OCI-LY7 (cell line): ENCODE results near the gene IRS1. TPM values are rescaled to one million over a fixed set of nuclear protein-coding genes. Genes with fewer than 3 reads are reported as not detected.

ENCODE experiments used
- BruUV-seq: library from RNA; stranded (reverse); fragments of 400-500 nt; replicated peaks from 2 replicates; lab custom pipeline; 2021; lab: Mats Ljungman, UMichigan
- CTCF ChIA-PET: fragments of 300-600 bp; sonication (Branson Sonifier 250); formaldehyde crosslinking; loops from one replicate; lab custom pipeline; 2022; ENCODE audit warnings: antibody characterized with exemption; ENCODE audit not compliant: unreplicated experiment; lab: Charles Lee
- POLR2A ChIA-PET: fragments of 300-600 bp; sonication (Branson Sonifier 250); formaldehyde crosslinking; loops from one replicate; lab custom pipeline; 2022; ENCODE audit warnings: antibody characterized with exemption; lab: Charles Lee
- DNase-seq: peaks from one replicate; pipeline ENCODE4 v3.0.0-alpha.2; 2015; ENCODE audit warnings: low spot score
- H2AFZ ChIP-seq: fragments of 200-600 bp; sonication (generic), shearing (Covaris generic); 2 replicates; pipeline ENCODE4 v1.6.1; 2014; ENCODE audit warnings: mild to moderate bottlenecking, antibody characterized with exemption, low read length, moderate library complexity
- H3K27ac ChIP-seq: fragments of 200-600 bp; sonication (generic); 2 replicates; pipeline ENCODE4 v1.5.1; 2014; ENCODE audit warnings: mixed run types, low read depth, mild to moderate bottlenecking, moderate library complexity, low read length, inconsistent platforms; ENCODE audit not compliant: poor library complexity, severe bottlenecking
- H3K36me3 ChIP-seq: fragments of 200-600 bp; sonication (generic); 2 replicates; pipeline ENCODE4 v1.6.1; 2014; ENCODE audit warnings: mild to moderate bottlenecking, antibody characterized with exemption, low read length, moderate library complexity, mixed read lengths; ENCODE audit not compliant: insufficient read depth
- H3K4me1 ChIP-seq: fragments of 200-600 bp; sonication (generic); 2 replicates; pipeline ENCODE4 v1.5.1; 2014; ENCODE audit warnings: mild to moderate bottlenecking, low read length; ENCODE audit not compliant: insufficient read depth, poor library complexity, severe bottlenecking
- H3K4me2 ChIP-seq: fragments of 200-600 bp; sonication (generic); 2 replicates; pipeline ENCODE4 v1.6.1; 2014; ENCODE audit warnings: mild to moderate bottlenecking, low read length
- H3K4me3 ChIP-seq: fragments of 200-600 bp; sonication (generic); 2 replicates; pipeline ENCODE4 v1.5.1; 2014; ENCODE audit warnings: mild to moderate bottlenecking, low read depth, low read length; ENCODE audit not compliant: poor library complexity, severe bottlenecking
- H3K79me2 ChIP-seq: fragments of 200-600 bp; sonication (generic); 2 replicates; pipeline ENCODE4 v1.6.1; 2016; ENCODE audit warnings: low read depth, mild to moderate bottlenecking, low read length, moderate library complexity, mixed read lengths; ENCODE audit not compliant: insufficient read depth
- H3K9me2 ChIP-seq: fragments of 200-600 bp; sonication (generic); 2 replicates; pipeline ENCODE4 v1.6.1; 2016; ENCODE audit warnings: mild to moderate bottlenecking, low read length, mixed read lengths; ENCODE audit not compliant: insufficient read depth
- H3K9me3 ChIP-seq: fragments of 200-600 bp; sonication (generic); 2 replicates; pipeline ENCODE4 v1.6.1; 2014; ENCODE audit warnings: mild to moderate bottlenecking, mixed run types, low read length, mixed read lengths
- H4K20me1 ChIP-seq: fragments of 200-600 bp; sonication (generic); 2 replicates; pipeline ENCODE4 v1.6.1; 2014; ENCODE audit warnings: mild to moderate bottlenecking, antibody characterized with exemption, low read length, moderate library complexity, mixed read lengths; ENCODE audit not compliant: insufficient read depth
- EZH2phosphoT487 ChIP-seq: fragments of 200-600 bp; sonication (generic); IDR thresholded peaks from 2 replicates; pipeline ENCODE4 v1.6.1; 2018; ENCODE audit warnings: low read depth, borderline replicate concordance, mild to moderate bottlenecking, mixed run types, antibody characterized with exemption, low read length, moderate library complexity, mixed read lengths
- intact Hi-C: fragments of 100-400 bp; cut with micrococcal nuclease; formaldehyde crosslinking; loops from one replicate; pipeline ENCODE4 v1.10.0; 2022; ENCODE audit not compliant: unreplicated experiment
- total RNA-seq, 2 experiments: library from RNA; depleted of rRNA in 1 of 2; stranded (reverse); fragments of >200 nt in 1 of 2; shearing (Covaris generic) in 1 of 2; gene quantifications; 2 replicates each; pipeline ENCODE4 v1.2.3, GENCODE V29; 2014 to 2022
- TF ChIP-seq, protein P1 (sequence below): fragments of 200-600 bp; sonication (generic); conservative IDR thresholded peaks from 2 replicates; pipeline ENCODE4 v1.5.1; 2014; ENCODE audit warnings: mild to moderate bottlenecking, antibody characterized with exemption, low read length, moderate library complexity, mixed read lengths

IRS1 gene
- total RNA-seq, 2 experiments from 2014 or later: 18.1 to 23.5 TPM

- H4K20me1 ChIP-seq: no peaks in the 10 kb centered on the region
- peaks cover 44% of the 10 kb centered on the region for H3K4me1 ChIP-seq
- H3K9me3 ChIP-seq: no peaks in the 10 kb centered on the region; the same call in 1 of the 2 replicates
- intact Hi-C loops: loop anchor here (2.0 to 10.0 kb wide), 2 partner anchors 117 to 1515 kb away; no protein-coding TSS in a partner anchor
- peaks cover 73% of the 10 kb centered on the region for H3K79me2 ChIP-seq
- H3K4me3 ChIP-seq: peak overlapping the region; percentile 73
- peak overlapping the region; percentile 93 for H3K4me2 ChIP-seq
- no peaks in the 10 kb centered on the region for H3K9me2 ChIP-seq
- H3K27ac ChIP-seq: peak overlapping the region; percentile 79
- no peak overlapping the region for H2AFZ ChIP-seq
- no TSS peak for BruUV-seq
- ChIA-PET CTCF (interaction anchor here (0.9 to 1.8 kb wide), 3 partner anchors 10 to 19 kb away, joined by 3 to 5 read pairs (median 3); partner anchors contain the start of gene IRS1), POLR2A (interaction anchor here (0.6 to 10.5 kb wide), 10 partner anchors 10 to 252 kb away, joined by 3 to 122 read pairs (median 7); partner anchors contain the start of gene IRS1)
- peaks cover 40% of the 10 kb centered on the region for H3K36me3 ChIP-seq
- TF ChIP-seq EZH2phosphoT487: no peak
- TF ChIP-seq, protein P1, sequence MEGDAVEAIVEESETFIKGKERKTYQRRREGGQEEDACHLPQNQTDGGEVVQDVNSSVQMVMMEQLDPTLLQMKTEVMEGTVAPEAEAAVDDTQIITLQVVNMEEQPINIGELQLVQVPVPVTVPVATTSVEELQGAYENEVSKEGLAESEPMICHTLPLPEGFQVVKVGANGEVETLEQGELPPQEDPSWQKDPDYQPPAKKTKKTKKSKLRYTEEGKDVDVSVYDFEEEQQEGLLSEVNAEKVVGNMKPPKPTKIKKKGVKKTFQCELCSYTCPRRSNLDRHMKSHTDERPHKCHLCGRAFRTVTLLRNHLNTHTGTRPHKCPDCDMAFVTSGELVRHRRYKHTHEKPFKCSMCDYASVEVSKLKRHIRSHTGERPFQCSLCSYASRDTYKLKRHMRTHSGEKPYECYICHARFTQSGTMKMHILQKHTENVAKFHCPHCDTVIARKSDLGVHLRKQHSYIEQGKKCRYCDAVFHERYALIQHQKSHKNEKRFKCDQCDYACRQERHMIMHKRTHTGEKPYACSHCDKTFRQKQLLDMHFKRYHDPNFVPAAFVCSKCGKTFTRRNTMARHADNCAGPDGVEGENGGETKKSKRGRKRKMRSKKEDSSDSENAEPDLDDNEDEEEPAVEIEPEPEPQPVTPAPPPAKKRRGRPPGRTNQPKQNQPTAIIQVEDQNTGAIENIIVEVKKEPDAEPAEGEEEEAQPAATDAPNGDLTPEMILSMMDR: no peak
- no peak for DNase-seq
These were observed 9.6 kb downstream of the IRS1 start for GRCh38 chr2:226790011-226790410.

DNA sequence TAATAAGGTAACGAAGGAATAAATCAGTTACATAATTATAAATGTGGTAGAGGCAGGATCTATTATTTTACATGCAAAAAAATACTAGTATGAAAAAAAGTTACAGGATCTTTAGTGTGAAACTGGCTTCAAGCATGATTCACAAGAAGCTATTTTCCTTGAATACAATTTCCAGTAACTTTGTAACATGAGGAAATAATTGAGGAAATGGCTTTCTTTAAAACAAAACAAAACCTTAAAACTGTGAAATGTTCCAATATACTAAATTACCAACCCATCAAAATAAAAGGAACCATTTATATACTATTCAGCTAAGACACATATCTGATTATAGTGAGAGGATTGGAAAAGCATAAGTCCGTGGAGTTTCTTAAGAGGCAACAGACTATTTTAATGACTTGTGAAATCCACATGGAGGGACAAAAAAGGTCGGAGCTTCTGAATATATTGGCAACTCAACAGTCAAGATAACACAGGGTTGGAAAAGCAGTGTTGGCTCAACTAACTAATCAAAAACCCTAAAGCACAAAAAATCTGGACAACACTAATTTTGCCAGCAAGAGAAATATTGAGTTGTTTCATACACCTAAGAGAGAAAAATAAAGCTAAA lies 10.6 kb downstream of the IRS1 start:
- Histone ChIP-seq H3K36me3 (peaks cover 39% of the 10 kb centered on the region), H3K4me3 (no peak overlapping the region), H4K20me1 (no peaks in the 10 kb centered on the region), H3K79me2 (peaks cover 67% of the 10 kb centered on the region), H3K4me1 (peaks cover 44% of the 10 kb centered on the region), H2AFZ (no peak overlapping the region), H3K27ac (no peak overlapping the region), H3K9me2 (no peaks in the 10 kb centered on the region), H3K4me2 (peak overlapping the region; percentile 93; the same call in 1 of the 2 replicates), H3K9me3 (no peaks in the 10 kb centered on the region; the same call in 1 of the 2 replicates)
- intact Hi-C loops: no loop called here
- TF ChIP-seq, protein P1: no peak
- no peak for TF ChIP-seq EZH2phosphoT487
- POLR2A ChIA-PET: interaction anchor here (0.6 to 10.5 kb wide), 8 partner anchors 10 to 191 kb away, joined by 3 to 122 read pairs (median 4); no protein-coding TSS in a partner anchor
- no peak for DNase-seq
- CTCF ChIA-PET: interaction anchor here (0.9 to 1.8 kb wide), 2 partner anchors 11 to 15 kb away, joined by 3 to 5 read pairs; partner anchors contain the start of gene IRS1
- BruUV-seq: no TSS peak
